Uterus (tissue), 2 donors: ENCODE results near the gene DHX35.

ENCODE experiments used
- POLR2A ChIP-seq, 2 donors: fragments of 450-650 bp; IDR thresholded peaks; one replicate each; pipeline ENCODE4 v1.6.1; 2016; ENCODE audit warnings: antibody characterized with exemption in 2 of 2, mild to moderate bottlenecking in 1 of 2, moderate library complexity in 1 of 2
- TF ChIP-seq, protein P1 (sequence below), 4 experiments: fragments of 200-600 bp in 2 of 4; fragments of 450-650 bp in 2 of 4; sonication (generic) in 2 of 4; IDR thresholded peaks; one replicate each; pipeline ENCODE4 v1.5.1; 2016 to 2019; ENCODE audit warnings: antibody characterized with exemption in 4 of 4, mild to moderate bottlenecking in 2 of 4, moderate library complexity in 1 of 4

DNA sequence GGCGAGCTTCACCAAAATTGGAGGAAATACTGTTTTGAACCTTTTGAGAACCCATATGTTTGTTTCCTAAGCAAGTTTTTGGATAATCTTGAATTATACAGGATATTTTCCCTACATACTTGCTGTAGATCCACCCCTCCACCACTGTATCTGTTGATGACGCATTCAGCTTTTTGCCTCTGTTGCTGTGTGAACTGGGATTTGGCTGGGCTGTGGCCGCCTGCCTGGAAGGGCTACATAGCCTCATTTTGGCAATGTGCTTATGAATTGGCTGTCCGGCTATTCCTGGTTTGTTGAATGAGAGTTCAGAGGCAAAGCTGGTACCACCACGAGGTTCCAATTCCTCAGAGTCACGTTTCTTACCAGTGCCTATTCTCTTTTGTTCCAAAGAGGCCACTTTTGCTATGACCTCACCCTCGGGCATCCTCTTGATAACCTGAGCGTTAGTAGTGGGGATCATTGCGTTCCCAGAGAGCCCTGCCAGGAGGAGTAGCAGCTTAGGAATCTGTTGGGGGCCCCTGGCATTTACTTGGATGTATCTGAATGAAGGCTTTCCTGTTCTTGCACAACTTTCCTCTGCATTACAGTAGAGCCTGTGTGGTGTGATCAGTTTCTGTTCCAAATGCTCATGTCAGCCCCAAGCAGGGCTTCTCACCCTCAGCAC, 29.6 kb upstream of the DHX35 start:
- TF ChIP-seq POLR2A (IDR thresholded peaks at IDR 0.05), result no peak
- TF ChIP-seq, protein P1, sequence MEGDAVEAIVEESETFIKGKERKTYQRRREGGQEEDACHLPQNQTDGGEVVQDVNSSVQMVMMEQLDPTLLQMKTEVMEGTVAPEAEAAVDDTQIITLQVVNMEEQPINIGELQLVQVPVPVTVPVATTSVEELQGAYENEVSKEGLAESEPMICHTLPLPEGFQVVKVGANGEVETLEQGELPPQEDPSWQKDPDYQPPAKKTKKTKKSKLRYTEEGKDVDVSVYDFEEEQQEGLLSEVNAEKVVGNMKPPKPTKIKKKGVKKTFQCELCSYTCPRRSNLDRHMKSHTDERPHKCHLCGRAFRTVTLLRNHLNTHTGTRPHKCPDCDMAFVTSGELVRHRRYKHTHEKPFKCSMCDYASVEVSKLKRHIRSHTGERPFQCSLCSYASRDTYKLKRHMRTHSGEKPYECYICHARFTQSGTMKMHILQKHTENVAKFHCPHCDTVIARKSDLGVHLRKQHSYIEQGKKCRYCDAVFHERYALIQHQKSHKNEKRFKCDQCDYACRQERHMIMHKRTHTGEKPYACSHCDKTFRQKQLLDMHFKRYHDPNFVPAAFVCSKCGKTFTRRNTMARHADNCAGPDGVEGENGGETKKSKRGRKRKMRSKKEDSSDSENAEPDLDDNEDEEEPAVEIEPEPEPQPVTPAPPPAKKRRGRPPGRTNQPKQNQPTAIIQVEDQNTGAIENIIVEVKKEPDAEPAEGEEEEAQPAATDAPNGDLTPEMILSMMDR (IDR thresholded peaks at IDR 0.05), result no peak
